Erythroblast (primary cell): ENCODE results near the gene LY6G6D.

Experiments
- GATA1 ChIP-seq: IDR thresholded peaks from 2 replicates; pipeline ENCODE4 v1.6.1; 2011; ENCODE audit warnings: low read depth, mild to moderate bottlenecking, control low read depth, low read length, moderate library complexity
- POLR2A ChIP-seq: IDR thresholded peaks from 2 replicates; pipeline ENCODE4 v1.6.1; 2011; ENCODE audit warnings: mild to moderate bottlenecking, low read length

DNA sequence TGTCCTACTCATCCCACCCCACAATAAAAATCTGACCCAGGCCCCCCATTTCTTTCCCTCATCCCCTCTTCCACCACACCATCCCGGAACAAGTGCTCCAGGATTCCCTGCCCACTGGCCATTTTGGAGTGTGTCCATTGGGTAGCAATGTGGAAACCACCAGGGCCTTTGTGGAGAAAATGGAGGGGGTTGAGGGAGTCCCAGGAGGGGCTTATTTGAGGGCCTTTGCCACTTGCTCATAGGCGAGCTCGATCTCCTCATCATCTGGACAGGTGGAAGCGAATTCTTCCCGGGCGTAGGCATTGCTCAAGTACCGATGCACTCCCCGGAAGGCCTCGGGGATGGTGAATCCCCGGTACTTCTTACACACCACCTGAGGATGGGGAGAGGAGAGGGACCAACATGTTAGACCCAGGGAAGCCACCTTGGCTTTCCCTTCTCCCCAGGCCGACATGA, 15.5 kb downstream of the LY6G6D start:
- TF ChIP-seq POLR2A = no peak
- no peak for TF ChIP-seq GATA1
